G401 (cell line): Measurements from ENCODE around the gene IRAK2. TPM values are rescaled to one million over a fixed set of nuclear protein-coding genes. Genes with fewer than 3 reads are reported as not detected.

Experiments used
- DNase-seq: peaks from one replicate; pipeline ENCODE4 v3.0.0-alpha.2; 2015; ENCODE audit warnings: low spot score
- in situ Hi-C: cut with HindIII; loops from 2 replicates; pipeline ENCODE4 v1.10.0; 2016; ENCODE audit warnings: low sequenced_read_pairs, mixed read lengths
- total RNA-seq: library from RNA; depleted of rRNA; stranded (reverse); fragments of >200 nt; shearing (Covaris generic); gene quantifications from 2 replicates; pipeline ENCODE4 v1.2.3, GENCODE V29; 2014

The IRAK2 gene
- total RNA-seq, 1 experiment from 2014 or later, result 2.5 TPM

DNA sequence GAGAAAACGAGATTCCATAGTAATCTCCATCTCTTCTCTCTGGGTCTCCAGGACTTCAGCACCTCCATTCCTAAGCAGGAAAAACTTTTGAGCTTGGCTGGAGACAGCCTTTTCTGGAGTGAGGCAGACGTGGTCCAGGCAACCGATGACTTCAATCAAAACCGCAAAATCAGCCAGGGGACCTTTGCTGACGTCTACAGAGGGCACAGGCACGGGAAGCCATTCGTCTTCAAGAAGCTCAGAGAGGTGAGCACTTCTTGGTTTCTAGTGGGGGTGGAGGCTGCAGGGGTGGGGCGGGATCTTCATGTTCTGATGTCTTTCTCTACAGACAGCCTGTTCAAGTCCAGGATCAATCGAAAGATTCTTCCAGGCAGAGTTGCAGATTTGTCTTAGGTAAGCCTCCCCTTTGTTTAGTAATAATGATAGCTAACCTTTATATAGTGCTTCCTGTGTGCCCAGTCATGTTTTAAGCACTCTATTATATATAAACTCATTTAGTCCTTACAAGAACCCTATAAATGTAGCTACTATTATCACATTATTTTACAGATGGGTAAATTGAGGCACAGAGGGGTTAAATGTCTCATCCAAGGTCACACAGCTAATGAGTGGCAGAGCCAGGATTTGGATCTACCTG, 48.6 kb downstream of the IRAK2 start:
- no peak for DNase-seq
- in situ Hi-C loops, result no loop called here

DNA sequence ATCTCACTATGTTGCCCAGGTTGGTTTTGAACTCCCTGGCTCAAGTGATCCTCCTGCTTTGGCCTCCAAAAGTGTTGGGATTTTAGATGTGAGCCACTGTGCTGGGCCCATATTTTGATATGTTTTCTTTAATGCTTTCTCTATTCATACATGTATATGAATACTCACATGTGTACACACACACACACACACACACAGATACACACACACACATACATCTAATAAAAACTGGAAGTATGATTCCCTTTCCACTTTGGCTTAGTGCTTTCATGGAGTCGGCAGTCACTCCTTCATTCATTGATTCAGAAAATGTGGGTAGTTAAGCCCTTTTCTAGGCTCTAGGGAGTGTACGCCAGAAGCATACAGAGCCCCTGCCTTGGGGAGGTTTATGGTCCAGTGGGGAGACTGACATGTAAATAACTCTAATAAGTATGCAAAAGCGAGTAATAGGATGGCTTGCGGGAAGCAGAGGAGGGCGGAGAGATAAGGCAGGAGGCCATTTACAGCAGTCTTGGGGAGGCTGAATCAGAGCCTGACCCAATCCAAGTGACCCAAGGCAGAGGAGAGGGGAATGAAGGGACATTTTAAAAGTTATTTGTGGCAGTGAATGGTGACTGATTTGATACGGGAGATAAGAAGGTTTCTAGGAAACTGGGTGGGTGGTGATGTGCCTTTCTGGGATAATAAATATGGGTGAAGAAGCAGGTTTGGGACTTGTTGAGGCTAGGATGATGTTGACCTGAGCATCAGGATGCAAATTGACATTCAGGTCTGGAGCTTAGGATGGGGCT, 51.1 kb downstream of the IRAK2 start:
- in situ Hi-C loops, result no loop called here
- DNase-seq, result no peak

DNA sequence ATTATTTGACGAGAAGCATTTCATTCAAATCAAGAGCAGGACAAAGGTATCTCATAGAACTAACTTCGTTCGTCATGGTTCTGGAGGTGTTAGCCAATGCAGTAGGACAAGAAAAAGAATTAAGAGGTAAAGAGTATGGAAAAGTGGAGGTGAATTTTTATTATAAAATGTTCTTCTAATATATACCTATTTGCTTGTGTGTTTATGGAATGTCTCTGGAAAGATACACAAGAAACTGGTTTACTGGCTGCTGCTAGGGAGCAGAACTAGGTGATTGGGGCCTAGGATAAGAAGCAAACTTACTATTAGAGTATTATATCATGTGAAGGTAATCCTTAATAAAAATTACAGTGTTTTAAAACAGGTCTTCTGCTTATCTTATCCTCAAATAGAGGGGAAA, 52.6 kb downstream of the IRAK2 start:
- no peak for DNase-seq
- in situ Hi-C loops, result no loop called here

DNA sequence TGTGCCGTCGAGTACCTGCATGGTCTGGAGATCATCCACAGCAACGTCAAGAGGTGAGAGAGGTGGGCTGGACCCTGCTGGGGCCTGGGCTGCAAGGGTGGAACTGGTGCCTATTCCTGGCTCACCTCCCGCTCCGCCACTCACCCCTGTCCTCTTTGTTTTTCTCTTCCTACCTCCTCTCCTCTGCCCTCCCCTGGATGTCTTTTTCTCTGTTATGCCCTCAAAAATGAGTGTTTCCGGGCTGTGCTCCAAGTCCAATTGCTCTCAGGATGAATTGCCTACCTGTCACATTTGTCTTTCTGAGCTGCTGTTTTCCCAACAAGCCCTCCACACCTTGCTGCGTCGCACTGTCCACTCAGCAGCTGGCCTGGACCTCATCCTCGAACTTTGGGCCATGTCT, 55.0 kb downstream of the IRAK2 start:
- peak; percentile 45 for DNase-seq
- in situ Hi-C loops, result no loop called here

DNA sequence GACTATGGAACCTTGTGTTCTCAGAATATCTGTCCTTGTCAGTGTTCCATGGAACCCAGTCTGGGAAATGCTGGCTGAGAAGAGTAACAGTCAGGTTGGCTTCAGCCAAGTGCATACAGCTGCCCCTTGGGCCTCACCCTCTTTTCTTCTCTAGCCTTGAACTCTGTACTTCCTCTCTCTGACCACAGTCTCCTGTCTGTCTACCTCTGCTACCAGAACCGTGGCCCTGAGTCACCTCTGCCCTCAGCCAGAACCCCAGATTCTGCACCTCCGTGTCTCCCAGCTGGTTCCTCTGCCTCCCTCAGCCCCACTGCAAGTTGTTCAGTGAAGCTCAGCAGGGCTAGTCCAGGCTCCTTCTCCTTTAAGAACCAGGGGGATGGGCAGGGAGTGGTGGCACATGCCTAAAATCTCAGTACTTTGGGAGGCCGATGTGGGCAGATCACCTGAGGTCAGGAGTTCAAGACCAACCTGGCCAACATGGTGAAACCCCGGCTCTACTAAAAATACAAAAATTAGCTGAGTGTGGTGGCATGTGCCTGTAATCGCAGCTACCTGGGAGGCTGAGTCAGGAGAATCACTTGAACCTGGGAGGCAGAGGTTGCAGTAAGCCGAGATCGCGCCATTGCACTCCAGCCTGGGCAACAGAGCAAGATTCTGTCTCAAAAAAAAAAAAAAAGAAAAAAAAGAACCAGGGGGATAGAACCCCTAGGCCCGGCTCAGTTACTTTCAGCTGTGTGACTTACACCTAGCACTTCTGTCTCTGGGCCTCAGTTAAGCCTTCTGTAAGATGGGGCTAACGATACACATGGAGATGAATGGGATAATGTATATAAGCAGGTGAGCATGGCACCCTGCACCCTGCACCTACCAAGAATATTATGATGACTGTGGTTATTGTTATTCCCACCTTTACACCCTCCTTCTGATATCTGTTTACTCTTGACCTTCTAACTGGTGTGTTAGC, 59.2 kb downstream of the IRAK2 start:
- DNase-seq, result no peak
- in situ Hi-C loops, result no loop called here

DNA sequence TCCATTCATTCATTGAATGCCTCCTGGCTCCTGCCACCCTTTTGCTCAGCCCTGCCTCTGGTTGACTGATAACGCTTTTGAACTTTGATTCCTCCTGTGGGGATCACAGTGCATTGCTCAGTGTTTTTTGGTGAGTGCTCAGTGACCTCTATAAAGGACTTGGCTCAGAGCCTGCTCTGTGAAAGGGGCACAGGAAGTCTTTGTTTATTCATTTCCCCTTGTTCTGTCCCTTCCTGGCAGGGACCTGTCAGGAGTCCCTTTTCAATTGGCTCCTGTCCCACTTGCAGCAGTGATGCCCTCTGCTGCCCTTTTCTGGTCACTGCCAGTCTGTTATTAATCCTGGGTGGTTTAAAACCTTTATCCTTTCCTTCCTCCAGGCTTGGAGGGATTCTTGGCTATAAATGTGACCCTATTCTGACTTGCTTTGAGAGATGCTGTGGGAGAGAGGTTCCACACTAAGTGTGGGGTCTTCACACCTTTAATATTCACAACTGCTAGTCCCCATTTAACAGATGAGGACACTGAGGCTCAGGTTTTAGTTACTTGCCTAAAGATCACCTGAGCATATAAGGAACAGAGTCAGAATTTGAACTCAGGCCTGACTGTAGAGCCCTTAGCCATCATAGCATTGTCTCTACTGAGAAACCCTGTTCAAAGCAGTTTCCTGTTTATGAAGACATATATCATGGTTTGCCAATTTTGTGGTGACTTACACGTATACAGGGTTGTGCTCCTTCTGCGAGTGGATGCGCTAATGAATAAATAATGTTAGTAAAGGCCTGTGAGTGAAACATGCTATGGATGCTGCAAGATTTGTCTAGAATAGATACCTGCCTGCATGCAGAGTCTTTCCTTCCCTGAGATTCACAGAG, 60.3 kb downstream of the IRAK2 start:
- DNase-seq, result peak; percentile 89
- in situ Hi-C loops, result no loop called here

DNA sequence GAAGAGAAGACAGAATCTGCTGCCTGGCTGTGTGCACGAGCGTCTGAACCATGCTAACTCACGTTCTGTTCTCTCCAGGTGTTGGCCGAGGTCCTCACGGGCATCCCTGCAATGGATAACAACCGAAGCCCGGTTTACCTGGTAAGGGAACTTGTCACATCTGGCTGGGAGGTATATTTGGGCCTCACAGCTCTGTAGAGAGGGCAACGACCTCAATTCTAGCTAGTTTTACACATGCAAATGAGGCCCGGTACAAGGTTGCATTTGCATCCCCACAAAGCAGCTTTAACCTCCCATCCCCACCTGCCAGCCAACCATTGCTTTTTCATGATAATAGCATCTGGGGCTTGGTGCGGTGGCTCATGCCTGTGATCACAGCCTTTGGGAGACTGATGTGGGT, 61.6 kb downstream of the IRAK2 start:
- no peak for DNase-seq
- in situ Hi-C loops, result no loop called here

DNA sequence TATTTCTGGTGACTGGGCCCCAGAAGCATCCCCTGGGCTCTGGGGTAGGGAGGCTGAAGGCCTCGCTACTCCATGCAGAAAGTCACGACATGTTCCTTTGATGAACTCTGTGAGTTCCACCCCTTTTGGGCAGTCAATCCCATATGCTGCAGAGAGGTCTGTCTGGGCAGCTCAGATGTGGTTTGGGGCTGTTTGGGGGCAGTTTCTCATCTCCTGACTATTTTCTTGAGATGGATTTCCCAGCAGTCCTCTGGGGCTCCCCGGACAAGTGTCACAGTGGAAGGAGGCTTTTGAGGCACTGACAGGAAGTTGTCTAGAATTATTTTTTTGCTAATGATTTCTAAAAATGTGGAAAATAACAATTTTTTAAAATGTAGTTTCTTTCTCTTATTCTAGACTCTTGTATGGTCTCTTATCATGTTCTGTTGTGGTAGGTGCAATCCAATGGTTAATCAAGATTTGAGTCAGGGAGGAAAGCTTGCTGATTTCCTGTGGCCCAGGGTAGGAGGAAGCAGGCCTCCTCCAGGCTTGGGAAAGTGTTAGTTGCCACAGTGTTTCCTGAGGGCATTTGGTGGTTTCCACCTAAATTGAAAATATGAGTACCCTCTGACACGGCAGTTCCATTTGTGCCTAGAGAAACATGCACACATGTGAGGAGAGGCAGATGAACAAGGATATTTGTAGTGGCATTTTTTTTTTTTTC, 63.7 kb downstream of the IRAK2 start:
- in situ Hi-C loops, result no loop called here
- no peak for DNase-seq

DNA sequence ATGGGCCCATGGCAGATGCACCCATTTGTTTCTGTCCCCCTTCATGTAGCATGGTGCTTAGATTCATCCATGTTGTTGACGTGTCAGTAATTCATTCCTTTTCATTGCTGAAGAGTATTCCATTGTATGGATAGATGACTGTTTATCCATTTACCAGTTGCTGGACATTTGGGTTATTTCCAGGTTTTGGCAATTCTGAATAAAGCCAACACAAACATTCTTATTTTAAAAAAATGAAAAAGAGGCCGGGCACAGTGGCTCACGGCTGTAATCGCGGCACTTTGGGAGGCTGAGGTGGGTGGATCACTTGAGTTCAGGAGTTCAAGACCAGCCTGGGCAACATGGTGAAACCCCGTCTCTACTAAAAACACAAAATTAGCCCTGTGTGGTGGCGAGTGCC, 64.9 kb downstream of the IRAK2 start:
- no peak for DNase-seq
- in situ Hi-C loops, result no loop called here

DNA sequence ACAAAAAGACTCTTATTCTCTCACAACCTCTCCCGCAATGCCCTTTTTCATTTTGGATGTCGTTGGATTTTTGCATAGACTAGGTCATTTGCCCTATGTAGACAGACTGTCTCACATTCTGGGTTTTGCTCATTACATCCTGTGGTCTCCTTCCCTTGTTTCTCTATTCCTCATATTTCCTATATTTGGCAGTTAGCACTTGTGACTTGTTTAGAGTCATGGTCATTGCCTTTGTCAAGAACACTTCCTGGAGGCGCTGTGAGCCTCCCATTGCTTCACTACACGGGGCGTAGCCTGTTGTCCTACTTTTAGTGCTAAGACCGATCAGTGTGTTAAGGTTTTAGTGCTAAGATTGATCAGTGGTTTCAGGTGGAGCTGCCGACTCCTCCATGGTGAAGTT, 67.4 kb downstream of the IRAK2 start:
- no peak for DNase-seq
- in situ Hi-C loops, result no loop called here

DNA sequence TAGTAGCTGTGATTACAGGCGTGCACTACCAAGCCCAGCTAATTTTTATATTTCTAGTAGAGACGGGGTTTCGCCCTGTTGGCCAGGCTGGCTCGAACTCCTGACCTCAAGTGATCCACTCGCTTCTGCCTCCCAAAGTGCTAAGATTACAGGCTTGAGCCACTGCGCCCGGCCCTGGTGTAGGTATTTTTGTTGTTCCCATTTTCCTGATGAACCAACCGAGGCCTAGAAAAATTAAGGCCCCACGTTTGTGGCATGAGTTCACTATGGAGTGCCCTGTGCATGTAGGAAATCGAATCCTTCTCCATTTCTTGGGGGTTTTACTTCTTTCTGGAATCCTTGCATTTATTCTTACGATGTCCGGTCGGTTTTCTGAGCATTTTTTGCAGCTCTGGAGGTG, 69.3 kb downstream of the IRAK2 start:
- in situ Hi-C loops, result no loop called here
- no peak for DNase-seq

DNA sequence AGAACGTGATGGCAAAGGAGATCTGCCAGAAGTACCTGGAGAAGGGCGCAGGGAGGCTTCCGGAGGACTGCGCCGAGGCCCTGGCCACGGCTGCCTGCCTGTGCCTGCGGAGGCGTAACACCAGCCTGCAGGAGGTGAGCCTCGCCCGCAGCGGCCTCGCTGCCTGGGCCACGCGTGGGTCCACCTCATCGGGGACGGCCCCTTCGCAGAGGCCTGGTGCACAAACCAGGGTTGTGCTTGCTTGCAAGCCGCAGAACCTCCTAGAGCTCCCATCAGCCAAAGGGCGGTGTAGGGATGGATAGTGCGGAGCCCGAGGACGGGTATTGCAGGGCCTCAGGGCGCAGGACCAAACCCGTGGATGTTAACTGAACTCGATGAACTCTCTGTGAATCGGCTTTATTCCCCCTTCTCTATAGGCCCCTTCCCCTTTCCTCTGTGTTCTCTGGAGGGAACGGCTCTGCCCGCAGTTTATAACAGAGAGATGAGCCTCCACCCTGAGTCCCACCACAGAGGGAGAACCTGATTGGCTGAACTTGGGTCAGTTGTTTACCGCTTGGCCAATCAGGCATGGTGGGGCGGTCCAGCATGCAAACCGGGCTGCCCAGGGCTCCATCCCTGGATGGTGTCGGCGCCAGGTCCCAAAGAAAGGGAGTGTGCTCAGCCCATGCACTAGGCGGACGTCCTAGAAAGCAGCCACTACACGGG, 70.0 kb downstream of the IRAK2 start:
- DNase-seq, result no peak
- in situ Hi-C loops, result no loop called here

DNA sequence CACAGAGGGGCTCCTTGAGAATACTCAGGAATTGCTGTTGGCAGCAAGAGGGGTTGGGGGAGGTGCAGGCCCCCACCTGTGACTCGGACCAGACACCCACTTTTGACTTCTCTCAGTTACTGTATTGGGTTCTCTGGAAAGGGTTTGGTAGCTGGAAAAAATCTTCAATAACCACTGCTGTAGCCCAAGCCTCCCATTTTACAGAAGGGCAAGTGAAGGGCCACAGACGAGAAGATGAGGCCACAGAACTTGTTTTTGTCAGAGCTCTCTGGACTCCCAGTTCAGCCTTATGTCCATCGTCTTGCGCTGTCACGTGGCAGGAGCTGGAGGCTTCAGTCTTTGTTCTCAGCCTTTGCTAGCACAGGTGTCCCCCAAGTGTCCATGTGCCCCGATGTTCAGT, 70.8 kb downstream of the IRAK2 start:
- no peak for DNase-seq
- in situ Hi-C loops, result no loop called here

DNA sequence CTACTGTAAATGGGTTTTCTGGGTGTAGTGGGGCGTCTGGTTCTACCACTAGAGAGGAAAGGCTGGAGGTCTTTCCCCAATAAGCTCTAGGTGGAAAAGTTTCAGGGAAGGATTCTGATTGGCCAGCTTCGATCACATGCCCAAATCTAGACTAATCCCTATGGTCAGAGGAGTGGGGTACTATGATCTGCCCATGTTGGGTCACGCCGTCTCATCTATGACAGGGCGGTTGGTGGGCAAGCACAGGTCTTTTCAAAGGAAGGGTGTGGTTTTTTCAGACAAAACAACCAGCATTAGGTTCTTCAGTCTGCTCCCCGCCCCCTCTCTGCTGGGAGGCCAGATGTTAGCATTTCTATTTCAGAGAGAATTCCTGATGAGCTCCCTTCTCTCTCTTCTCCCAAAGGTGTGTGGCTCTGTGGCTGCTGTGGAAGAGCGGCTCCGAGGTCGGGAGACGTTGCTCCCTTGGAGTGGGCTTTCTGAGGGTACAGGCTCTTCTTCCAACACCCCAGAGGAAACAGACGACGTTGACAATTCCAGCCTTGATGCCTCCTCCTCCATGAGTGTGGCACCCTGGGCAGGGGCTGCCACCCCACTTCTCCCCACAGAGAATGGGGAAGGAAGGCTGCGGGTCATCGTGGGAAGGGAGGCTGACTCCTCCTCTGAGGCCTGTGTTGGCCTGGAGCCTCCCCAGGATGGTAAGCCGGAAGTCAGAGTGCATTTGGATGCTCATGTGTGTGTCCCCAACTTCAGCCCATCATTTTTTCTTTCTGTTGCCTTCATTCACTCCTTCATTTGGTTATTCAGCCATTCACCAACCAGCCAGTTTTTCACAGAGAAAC, 73.8 kb downstream of the IRAK2 start:
- no peak for DNase-seq
- in situ Hi-C loops, result no loop called here

DNA sequence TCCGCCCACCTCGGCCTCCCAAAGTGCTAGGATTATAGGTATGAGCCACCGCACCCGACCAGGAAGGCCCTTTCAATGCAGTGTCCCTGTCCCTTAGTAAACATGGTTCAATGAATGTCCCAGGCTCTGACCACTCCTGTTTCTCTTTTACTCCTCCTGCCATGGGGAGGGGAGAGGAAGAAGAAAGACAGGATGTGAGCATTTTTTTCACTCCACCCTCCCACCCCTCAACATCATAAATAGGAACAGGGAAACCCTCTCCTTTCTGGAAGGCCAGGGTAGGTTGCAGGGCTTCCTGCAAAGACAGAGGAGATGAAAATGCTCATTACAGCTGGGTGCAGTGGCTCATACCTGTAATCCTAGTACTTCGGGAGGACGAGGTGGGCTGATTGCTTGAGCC, 76.1 kb downstream of the IRAK2 start:
- no peak for DNase-seq

DNA sequence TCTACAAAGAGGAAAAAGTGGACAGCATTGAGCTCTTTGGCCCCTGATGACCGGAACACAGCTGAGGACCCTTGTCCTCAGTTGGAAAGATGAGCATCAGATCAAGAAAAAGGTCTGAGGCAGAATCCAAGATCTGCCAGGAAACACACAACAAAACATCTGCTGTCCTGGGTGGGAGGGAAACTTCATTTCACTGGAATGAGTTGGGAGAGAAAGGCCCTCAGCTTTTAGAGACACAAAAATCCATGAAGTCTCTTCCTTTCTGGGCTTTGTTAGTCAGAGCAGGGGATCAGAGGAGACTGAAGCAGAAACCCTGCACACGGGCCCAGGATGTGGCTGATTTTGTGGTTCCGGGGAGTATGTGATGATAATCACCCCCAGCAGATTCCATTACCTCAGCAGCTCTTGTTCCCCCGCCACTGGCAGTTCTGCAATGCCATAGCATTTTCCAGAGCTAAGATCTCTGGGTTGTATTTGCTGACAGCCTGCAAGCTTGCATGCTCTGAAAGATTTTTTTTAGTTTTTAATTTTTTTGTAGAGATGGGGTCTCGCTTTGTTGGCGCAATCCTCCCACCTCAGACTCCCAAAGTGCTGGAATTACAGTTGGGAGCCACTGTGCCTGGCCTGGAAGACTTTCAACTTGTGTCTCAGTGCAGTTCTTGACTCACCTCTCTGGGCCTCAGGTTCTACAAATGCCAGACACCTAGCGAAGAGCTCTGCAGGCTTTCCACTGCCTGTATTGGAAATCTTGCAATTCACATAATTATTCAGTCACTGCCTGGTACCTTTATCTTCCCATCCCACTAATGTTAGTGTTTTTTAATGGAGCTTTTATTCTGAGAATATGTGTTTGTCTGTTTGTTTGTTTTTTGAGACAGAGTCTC, 77.7 kb downstream of the IRAK2 start:
- in situ Hi-C loops, result no loop called here
- DNase-seq, result no peak

More for the DNA sequence above, 76.1 kb downstream of the IRAK2 start:
- in situ Hi-C loops, result no loop called here
